ENCODE data around the gene ASB9. TPM values are rescaled to one million over a fixed set of nuclear protein-coding genes. Genes with fewer than 3 reads are reported as not detected.
"Not testable (repeated sequence)": the region's sequence is repeated elsewhere in the genome, so short reads cannot be mapped to it uniquely, and the experiment has no call there.

ASB9 gene
- total RNA-seq, 1 donor from 2014 or later = 1.8 TPM

DNA sequence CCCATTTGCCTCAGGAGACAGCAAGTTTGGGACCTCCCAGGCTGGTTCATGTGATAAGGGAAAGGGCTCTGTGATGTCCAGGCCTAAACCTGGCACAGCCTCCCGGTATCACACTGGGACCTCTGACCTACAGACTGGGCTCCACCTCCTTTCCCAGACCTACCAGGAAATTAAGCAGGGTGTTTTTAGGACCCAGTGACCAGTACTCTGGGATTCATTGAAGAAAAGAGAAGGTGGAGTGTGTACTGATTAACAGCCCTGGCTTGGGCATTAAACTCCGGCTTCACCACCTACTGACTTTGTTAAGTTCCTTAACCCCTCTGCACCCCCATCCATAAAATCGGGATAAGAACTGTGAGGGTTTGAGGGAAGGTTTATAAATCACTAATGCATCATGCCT lies 28.6 kb downstream of the ASB9 start:
- no peak for ATAC-seq

DNA sequence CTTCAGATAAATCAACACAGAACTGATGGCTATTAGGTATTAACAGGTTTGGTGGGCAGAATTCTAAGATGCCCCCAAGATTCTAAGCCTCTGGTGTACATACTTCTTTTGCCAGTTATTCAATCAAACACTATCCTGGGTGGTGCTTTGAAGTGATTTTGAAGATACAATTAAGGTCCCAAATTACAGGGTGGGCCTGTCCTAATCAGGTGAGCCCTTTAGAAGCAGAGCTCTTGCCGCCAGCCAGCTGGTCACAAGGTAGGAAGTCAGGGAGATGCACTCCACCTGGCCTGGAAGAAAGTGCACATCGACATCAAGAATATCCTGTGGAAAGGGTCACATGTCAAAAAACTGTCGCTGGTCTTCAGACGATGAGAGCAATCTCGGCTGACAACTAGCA lies 29.5 kb downstream of the ASB9 start:
- ATAC-seq = no peak

DNA sequence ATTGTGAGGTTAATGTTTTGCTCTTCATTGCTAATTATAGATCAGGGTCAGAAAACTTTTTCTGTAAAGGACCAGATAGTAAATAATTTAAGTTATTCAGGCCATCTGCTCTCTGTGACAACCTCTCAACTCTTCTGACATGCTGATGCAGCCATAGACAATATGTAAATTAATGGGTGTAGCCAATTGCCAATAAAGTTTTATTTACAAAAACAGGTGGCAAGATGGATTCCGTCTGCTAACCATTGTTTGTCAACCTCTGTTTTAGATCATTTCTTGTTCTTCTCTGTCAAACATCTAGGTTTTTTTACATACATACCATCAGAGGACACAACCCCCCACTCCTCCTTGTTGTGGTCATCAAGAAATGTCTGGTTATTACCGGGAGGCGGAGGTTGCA lies 33.7 kb downstream of the ASB9 start:
- ATAC-seq = no peak

- no peak for ATAC-seq
Measured at GRCh38 chrX:15235001-15235400, 34.9 kb downstream of the ASB9 start.

DNA sequence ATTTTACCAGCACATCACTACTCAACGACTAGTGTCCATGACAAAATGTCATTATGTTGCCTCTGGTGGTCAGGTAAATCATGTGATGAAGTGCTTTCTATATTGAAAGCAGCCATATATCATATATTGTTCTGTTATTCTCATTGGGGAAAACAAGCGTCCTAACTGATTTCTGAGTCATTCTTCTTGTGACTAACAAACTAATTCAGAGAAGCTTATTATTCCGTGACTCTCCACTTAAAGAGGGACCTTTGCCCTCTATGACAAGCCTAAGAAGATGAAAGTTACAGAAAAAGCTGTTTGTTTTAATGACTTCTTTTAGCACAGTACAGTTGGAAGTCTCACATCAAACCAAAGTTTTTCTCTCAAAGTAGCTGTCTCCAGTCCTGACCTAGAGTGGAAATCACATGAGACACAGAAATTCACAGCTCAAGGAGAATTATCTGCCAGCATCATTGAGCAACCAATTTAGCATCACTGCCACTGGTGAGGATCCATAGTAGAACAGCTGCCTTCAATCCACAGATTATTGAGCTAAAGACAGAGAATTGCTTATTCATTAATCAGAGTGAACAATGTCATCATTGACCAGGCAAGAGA lies 36.4 kb downstream of the ASB9 start:
- ATAC-seq = no peak

GRCh38 chrX:15224747-15225146 lies 45.1 kb downstream of the ASB9 start:
- no peak for ATAC-seq

- no peak for ATAC-seq
Measured at GRCh38 chrX:15221321-15221720, 48.6 kb downstream of the ASB9 start.

- ATAC-seq = no peak
Measured at GRCh38 chrX:15217161-15217560, 52.7 kb downstream of the ASB9 start.

- ATAC-seq = no peak
Measured at GRCh38 chrX:15216280-15216679, 53.6 kb downstream of the ASB9 start.

DNA sequence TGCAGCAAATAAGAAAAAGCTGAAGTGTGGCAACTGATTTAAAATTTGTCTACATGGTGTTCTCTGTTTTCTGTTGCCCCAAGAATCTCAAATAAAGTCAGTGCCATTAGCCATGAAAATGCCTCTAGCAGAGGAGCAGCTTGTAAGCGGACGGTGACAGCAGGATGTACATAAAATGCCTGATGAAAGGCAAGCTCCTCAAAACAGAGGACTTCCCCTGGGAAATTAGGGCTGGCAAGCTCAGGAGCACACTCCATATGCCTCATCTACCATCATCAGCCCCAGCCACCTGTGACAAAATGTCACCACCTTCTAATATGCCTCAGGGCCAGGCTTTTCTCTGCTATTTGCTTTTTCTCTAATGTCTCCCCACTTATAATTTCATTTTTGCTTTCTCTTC lies 54.5 kb downstream of the ASB9 start:
- ATAC-seq = no peak

GRCh38 chrX:15214588-15214987 lies 55.3 kb downstream of the ASB9 start:
- no peak for ATAC-seq

DNA sequence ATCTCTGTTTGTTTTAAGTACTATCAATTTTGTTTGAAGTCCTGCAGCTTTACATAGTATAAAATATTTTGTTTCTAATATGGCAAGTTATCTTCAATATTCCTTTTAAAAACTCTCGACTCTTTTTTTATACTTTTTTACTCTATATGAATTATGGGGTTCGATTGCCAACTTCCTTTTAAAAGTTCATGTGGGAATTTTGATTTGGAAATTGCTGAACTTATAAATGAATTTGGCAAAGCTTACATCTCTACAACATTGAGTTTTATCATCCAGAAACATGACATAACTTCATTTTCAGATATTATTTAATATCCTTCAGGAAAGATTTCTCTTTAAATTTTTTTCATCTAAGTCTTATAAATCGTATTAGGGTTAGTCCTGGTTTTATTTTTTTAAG lies 60.8 kb downstream of the ASB9 start:
- no peak for ATAC-seq

- ATAC-seq = no peak
Measured at GRCh38 chrX:15207994-15208393, 61.9 kb downstream of the ASB9 start.

GRCh38 chrX:15207384-15207783 lies 62.5 kb downstream of the ASB9 start:
- no peak for ATAC-seq

- ATAC-seq = no peak
Measured at GRCh38 chrX:15206306-15206705, 63.6 kb downstream of the ASB9 start.

- no peak for ATAC-seq
Measured at GRCh38 chrX:15204130-15204751, 65.6 kb downstream of the ASB9 start.

GRCh38 chrX:15203694-15204093 lies 66.2 kb downstream of the ASB9 start:
- ATAC-seq = no peak

- no peak for ATAC-seq
Measured at GRCh38 chrX:15202454-15203177, 67.3 kb downstream of the ASB9 start.

GRCh38 chrX:15200871-15201270 lies 69.0 kb downstream of the ASB9 start:
- no peak for ATAC-seq

DNA sequence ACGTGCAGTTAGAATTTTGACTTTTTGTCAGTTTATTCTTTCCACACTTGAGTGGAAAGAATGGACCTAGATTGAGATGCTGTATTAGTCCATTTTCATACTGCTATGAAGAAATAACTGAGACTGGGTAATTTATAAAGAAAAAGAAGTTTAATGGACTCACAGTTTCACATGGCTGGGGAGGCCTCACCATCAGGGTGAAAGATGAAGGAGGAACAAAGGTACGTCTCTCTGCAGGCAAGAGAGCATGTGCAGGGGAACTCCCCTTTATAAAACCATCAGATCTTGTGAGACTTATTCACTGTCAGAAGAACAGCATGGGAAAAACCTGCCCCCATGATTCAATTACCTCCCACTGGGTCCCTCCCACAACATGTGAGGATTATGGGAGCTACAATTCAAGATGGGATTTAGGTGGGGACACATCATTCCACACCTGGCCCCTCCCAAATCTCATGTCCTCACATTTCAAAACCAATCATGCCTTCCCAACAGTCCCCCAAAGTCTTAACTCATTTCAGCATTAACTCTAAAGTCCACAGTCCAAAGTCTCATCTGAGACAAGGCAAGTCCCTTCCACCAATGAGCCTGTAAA lies 71.2 kb downstream of the ASB9 start:
- not testable (repeated sequence) for ATAC-seq

GRCh38 chrX:15194146-15194545 lies 75.7 kb downstream of the ASB9 start:
- no peak for ATAC-seq

Data from esophagus mucosa (tissue), 1 donor.